ENCODE measurements around the gene HBZ.
A peak's percentile ranks its signal among the peaks of the same experiment; 100 is the strongest.
"Not testable (repeated sequence)": the region's sequence is repeated elsewhere in the genome, so short reads cannot be mapped to it uniquely, and the experiment has no call there.

Gene HBZ

GRCh38 chr16:138049-138417 lies 14.4 kb upstream of the HBZ start:
- peak; percentile 13 for DNase-seq

DNA sequence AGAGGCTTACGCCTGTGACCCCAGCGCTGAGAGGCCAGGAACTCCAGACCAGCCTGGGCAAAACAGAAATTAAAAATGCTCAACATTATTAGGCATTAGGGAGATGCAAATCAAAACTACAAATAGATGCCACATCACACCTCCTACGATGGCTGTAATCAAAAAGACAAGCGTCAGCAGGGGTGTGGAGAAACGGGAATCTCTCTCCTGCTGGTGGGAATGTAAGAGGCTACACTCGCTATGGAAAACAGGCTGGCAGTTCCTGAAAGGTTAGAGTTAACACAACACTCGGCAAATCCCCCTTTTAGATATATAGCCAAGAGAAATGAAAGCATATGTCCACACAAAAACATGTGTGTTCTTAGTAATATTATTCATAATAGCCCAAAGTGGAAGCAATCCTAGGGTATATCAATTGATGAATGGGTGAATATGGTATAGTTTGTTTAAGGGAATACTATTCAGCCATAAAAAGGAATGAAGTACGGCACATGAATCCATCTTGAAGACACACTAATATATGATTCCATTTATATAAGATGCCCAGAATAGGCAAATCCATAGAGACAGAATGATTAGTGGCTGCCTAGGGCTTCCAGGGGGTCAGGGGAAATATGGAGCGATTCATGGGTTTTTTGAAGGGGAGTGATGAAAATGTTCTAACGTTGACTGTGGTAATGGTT lies 12.1 kb upstream of the HBZ start:
- DNase-seq = no peak

DNA sequence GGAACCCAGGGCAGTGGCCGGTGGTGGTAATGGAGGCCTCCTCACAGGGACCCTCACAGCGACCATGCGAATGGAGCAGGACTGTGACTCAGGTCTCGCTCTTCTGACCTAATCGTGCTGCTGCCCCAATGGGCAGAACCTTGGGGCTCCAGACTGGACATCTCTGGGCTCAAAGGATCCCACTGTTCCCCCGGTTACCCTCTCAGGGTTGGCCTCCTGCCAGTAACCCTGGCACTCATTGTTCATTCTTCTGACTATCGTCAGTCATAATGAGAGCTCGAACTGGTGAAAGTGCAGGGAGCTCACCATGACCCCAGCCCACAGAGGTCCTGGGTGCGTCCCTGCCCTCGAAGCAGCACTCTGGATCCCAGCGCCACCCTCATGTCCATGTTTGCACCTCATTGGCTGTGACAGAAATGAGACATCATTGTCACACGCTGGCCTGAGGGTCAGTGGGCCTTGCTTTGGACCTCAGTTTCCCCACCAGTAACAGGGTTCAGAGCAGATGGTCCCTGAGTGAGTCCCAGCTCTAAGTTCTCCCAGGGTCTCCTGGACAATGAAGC lies 10.0 kb upstream of the HBZ start:
- DNase-seq = no peak

DNA sequence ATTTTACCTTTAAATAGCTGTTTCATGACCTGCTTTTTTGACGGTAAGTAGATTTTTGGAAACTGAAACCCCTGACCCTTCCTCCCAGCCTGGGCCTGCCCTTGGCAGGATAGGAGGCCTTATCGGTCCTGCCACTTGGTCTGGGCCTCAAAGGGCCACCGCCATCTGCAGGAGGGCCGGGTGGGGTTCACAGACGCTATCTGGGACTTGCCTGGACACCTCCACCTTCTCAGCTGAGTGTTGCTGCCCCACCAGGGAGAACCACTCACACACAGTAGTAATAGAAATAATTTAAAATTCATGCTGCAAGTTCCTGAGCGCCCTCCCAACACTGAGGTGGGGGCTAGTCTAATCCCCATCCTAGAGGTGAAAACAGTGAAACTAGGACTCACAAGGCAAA lies 9.4 kb upstream of the HBZ start:
- no peak for DNase-seq

- no peak for DNase-seq
Observed at GRCh38 chr16:143456-143855, 9.0 kb upstream of the HBZ start.

DNA sequence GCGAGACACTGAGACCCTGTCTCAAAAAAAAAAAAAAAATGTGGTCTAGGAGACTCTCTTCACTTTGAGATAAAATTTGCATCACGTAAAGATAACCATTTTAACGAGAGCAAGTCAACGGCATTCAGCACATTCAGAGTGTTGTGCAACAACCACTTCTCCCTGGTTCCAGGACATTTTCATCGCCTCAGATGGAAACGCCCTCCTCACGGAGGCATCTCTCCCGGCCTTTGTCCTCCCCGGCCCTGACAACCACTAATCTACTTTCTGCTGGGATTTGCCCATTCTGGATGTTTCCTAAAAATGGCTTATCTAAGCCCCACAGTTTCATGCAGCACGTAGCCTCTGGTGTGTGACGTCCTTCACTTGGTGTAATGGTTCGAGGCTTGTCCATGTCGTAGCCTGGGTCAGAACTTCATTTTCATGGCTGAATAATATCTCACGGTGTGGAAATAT lies 7.6 kb upstream of the HBZ start:
- no peak for DNase-seq

GRCh38 chr16:146646-147045 lies 5.8 kb upstream of the HBZ start:
- no peak for DNase-seq

- peak; percentile 77 for DNase-seq
Observed at GRCh38 chr16:149024-149660, 3.3 kb upstream of the HBZ start.

DNA sequence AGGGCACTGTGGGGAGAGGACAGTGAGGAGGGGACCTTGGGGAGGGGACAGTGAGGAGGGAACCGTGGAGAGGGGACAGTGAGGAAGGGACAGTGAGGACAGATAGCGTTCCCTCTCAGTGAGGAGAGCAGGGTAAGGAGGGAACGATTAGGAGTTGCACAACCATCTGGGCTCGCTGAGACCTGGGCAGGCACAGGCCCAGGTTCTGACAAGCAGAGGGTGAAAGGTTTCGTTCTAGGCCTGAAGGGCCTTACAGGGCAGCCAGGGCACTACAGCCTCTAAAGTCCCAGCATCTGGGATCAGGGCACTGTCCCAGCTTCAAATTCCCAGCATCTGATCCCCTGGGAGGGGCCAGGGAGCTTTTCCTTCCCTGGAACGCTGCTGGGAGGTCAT lies 681 bp downstream of the HBZ start:
- DNase-seq = not testable (repeated sequence)

DNA sequence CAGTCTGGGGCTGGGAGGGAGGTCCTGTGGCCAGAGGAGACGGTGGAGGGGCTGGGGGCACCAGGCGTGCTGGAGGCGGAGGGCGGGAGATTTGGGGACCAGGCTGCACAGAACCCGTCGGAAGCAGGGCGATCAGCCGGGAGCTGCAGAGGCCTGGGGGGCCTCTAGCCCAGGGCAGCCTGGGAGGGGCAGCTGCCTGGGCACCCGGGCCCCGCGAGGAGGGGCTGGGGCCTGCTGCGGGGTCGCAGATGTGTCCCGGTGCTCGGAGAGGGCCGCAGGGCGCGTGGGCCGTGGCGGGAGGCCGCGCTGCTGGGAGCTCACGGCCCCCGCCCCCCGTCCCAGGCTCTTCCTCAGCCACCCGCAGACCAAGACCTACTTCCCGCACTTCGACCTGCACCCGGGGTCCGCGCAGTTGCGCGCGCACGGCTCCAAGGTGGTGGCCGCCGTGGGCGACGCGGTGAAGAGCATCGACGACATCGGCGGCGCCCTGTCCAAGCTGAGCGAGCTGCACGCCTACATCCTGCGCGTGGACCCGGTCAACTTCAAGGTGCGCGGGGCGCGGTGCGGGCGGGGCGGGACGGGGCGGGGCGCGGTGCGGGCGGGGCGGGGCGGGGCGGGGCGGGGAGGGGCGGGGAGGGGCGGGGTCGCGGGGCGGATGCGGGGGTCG lies 1.2 kb downstream of the HBZ start:
- DNase-seq = not testable (repeated sequence)

DNA sequence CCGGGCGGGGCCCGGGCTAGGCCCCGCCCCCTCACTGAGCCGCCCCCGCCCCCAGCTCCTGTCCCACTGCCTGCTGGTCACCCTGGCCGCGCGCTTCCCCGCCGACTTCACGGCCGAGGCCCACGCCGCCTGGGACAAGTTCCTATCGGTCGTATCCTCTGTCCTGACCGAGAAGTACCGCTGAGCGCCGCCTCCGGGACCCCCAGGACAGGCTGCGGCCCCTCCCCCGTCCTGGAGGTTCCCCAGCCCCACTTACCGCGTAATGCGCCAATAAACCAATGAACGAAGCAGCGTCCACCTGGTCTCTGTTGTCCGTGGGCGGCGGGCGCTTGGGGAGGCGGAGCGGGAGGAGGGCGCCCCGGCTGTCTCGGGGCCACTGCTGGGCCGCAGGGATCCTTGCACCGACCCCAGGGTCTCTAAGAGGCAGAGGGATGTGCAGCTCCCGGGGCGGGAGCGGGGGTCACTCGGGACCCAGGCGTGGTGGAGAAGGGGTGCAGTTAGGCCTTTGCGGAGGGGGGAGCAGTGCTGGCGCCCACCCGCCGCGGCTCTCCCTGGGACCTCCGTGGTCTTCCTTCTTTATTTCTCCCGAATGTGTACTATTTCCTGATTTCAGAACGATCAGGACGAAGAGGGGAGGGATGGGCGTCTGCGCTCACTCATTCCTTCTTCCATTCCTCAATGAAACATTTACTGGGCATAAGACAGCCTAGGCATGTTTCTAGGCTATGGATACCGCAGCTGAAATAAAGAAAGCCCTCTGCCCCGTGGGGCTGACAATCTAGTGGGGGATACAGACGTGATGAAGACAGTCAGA lies 2.0 kb downstream of the HBZ start:
- DNase-seq = no peak

GRCh38 chr16:155031-155398 lies 2.6 kb downstream of the HBZ start:
- DNase-seq = no peak

DNA sequence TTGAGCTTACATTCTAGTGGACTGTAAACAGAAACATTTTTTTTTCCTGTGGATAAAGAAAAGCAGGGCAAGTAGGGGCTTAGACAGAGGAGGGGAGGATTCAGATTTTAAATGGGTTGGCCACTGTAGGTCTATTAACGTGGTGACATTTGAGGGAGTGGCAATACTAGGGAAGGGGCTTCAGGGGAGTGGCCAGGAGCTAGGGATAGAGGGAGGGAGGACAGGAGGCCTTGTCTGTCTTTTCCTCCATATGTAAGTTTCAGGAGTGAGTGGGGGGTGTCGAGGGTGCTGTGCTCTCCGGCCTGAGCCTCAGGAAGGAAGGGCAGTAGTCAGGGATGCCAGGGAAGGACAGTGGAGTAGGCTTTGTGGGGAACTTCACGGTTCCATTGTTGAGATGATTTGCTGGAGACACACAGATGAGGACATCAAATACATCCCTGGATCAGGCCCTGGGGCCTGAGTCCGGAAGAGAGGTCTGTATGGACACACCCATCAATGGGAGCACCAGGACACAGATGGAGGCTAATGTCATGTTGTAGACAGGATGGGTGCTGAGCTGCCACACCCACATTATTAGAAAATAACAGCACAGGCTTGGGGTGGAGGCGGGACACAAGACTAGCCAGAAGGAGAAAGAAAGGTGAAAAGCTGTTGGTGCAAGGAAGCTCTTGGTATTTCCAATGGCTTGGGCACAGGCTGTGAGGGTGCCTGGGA lies 6.8 kb downstream of the HBZ start:
- DNase-seq = no peak

DNA sequence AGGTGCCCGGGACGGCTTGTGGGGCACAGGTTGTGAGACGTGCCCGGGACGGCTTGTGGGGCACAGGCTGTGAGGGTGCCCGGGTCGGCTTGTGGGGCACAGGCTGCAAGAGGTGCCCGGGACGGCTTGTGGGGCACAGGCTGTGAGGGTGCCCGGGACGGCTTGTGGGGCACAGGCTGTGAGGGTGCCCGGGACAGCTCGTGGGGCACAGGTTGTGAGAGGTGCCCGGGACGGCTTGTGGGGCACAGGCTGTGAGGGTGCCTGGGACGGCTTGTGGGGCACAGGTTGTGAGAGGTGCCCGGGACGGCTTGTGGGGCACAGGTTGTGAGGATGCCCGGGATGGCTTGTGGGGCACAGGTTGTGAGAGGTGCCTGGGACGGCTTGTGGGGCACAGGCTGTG lies 7.8 kb downstream of the HBZ start:
- DNase-seq = not testable (repeated sequence)

- DNase-seq = no peak
Observed at GRCh38 chr16:160691-161190, 8.3 kb downstream of the HBZ start.

GRCh38 chr16:162271-162991 lies 10.0 kb downstream of the HBZ start:
- DNase-seq = no peak

- not testable (repeated sequence) for DNase-seq
Observed at GRCh38 chr16:163139-163538, 10.7 kb downstream of the HBZ start.

DNA sequence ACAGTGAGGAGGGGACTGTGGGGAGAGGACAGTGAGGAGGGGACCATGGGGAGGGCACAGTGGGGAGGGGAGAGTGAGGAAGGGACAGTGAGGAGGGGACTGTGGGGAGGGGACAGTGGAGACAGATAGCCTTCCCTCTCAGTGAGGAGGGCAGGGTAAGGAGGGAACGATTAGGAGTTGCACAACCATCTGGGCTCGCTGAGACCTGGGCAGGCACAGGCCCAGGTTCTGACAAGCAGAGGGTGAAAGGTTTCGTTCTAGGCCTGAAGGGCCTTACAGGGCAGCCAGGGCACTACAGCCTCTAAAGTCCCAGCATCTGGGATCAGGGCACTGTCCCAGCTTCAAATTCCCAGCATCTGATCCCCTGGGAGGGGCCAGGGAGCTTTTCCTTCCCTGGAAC lies 11.3 kb downstream of the HBZ start:
- not testable (repeated sequence) for DNase-seq

GRCh38 chr16:164134-164823 lies 11.8 kb downstream of the HBZ start:
- not testable (repeated sequence) for DNase-seq

- no peak for DNase-seq
Observed at GRCh38 chr16:164827-165538, 12.5 kb downstream of the HBZ start.
